ENCODE results near the gene IGHMBP2.

IGHMBP2 gene

DNA sequence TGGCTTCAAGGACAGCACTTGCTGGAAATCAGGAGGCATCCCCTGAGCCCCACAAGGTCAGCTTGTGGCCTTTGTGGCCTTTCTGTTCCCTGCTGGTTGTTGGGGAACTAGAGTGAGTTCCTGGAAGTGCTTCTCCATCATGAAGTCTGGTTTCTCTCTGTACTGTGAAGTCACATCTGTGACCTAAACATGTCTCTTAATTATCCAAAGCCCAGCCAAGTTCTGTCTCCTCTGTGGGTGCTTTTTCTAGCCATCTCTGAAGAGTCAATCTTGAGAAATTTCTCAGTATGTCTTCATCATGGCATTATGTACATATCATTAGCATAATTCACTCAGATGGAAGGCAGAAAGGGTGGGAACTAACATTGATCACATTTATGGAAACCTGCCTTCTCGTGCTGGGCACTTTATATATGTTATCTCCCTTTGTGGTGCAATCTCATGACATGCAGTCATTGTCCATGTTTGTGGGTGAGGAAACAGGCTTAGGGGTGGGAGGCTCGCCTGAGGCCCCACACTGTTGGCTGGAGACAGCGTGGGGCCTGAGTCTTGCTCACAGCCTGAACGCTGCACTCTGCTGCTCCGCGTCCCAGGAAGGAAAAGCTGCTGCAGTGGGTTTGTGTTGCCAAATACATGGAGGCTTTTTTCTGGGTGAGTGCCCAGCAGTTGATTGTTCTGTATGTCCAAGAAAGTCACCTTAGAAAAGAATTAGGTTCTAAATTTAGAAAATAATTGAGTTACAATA lies 24.6 kb downstream of the IGHMBP2 start:
- DNase-seq = no peak

DNA sequence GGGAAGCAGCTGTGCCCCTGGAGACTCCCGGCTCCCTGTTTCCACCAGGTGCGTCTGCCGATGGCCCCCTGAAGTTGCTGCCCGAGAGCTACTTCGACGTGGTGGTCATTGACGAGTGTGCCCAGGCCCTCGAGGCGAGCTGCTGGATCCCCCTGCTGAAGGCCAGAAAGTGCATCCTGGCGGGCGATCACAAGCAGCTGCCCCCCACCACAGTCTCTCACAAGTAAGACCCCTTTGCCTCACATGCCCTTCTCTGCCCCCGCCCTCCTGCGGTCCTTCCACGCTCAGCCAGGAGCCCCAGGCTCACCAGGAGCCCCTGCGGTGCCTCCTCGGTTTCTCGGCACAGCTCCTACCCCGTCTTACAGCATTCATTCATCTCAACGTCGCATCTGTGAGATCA lies 25.4 kb downstream of the IGHMBP2 start:
- DNase-seq = no peak

DNA sequence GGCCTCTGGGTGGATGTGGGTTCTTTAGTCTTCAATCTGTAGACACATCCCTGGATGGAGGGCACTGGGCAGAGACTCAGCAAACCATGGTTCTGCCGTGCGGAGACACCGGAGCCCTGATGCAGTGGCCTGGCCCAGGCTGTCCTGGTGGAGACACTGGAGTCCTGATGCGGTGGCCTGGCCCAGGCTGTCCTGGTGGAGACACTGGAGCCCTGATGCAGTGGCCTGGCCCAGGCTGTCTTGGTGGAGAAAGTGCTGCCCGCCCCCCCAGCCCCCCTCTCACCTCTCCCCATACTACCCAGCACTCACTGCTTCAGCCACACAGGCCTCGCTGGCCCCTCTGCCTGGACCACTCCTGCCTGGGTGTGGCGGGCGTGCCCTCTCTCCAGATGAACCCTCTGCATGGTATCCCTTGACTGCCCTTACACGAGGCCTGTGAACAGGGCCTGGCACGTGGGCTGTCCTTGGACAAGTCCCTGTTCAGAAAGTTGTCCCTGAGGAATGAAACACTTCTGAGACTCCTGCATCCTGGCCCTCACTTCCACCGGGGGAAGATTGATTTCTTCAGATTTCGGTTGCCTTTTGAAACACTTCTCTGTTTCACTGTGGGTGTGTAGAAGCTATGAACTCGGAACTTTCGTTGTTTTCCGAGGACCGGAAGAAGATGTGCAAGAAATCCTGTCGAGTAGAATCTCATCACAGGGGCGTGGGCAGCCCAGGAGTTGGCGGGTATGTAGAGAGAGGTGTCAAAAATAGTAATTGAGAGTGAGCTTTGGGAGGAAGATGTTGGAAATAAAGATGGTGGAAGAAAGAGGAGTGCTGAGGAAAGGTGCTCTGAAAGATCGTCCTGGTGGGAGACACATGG lies 26.2 kb downstream of the IGHMBP2 start:
- no peak for DNase-seq

DNA sequence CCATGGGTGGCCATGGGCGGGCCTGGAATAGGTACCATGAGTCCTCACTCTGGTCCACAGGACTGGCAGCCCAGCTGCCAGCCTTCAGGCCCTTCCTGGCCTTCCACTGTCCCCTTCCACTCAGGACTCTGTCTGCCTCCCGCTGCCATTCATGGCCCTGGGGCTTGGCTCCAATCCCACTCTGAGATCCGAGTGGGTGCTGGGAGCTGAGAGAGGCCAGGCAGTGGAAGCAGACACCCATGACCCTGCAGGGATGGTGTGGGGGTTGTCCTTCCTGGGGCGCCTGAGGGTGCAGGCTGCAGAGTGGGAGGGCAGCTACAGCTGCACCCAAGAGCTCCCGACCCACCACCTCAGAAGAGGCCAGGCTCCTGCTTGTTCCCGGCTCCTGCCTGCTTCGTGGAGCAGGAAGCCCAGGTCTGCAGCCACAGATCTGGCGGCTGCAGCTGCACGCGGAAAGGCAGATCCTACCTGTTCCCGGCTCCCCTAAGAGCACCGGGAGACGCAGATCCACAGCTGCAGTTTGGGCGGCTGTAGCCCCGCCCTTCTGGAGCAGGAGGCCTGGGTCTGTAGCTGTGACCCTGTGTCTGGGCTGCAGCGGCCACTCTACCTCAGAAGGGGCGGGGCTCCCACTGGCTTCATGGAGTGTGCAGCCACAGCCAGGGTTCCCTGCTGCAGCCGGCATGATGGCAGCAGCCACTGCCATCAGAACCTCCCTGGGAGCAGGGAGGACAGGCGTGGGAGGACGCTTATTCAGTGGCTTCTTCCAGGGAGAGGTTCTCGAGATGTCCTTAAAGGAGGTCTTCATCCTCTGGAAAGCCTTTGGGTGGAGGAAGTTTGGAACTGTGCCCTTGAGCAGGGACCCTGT lies 27.5 kb downstream of the IGHMBP2 start:
- DNase-seq = no peak

DNA sequence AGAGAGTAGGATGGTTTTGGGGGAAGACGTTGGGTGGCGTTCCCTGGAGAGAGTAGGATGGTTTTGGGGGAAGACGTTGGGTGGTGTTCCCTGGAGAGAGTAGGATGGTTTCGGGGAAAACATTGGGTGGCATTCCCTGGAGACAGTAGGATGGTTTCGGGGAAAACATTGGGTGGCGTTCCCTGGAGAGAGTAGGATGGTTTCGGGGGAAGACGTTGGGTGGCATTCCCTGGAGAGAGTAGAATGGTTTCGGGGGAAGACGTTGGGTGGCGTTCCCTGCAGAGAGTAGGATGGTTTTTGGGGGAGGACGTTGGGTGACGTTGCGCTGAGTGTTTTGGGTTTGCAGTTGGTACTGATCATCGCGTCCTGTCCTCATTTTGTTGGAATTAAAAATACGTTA lies 28.2 kb downstream of the IGHMBP2 start:
- DNase-seq = no peak

DNA sequence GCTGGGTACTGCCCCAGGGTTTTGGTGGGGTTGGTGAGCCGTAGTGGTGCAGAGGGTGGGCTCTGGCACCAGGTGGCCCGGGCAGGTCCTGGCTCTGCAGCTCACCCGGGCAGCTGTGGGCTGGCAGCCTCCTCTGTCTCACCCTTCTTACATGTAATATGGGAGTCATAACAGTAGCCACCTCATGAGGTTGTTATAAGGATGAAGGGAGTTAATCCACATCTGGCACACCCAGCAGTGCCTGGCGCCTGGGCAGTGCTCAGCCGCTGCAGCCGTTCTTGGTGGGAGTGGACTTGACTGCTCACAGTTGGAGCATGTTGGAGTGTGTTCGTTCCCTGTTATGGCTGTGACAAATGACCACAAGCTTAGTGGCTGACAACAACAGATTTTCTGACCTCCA lies 28.7 kb downstream of the IGHMBP2 start:
- no peak for DNase-seq

DNA sequence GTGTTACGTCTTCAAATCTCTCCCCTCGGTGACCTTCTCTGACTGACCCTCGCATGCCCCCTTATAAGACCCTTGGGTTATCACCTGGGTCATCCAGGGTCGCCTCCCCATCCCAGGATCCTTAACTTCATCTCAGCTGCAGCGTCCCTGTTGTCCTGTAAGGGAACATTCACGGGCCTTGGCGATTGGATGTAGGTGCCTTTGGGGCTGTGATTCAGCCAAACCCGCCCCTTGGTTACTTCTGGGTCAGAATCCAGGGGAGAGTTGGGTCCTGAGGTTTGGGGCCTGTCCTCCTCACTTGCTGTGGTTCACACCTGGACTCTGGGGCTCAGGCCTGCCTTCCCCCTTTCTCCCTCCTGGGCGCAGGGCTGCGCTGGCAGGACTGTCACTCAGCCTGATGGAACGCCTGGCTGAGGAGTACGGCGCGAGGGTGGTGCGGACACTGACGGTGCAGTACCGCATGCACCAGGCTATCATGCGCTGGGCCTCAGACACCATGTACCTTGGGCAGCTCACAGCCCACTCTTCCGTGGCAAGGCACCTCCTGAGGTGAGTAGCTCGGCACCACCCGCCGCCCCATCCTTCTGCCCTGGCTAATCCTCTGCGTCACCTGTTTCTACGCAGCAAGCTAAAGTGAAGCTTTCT lies 29.4 kb downstream of the IGHMBP2 start:
- no peak for DNase-seq

DNA sequence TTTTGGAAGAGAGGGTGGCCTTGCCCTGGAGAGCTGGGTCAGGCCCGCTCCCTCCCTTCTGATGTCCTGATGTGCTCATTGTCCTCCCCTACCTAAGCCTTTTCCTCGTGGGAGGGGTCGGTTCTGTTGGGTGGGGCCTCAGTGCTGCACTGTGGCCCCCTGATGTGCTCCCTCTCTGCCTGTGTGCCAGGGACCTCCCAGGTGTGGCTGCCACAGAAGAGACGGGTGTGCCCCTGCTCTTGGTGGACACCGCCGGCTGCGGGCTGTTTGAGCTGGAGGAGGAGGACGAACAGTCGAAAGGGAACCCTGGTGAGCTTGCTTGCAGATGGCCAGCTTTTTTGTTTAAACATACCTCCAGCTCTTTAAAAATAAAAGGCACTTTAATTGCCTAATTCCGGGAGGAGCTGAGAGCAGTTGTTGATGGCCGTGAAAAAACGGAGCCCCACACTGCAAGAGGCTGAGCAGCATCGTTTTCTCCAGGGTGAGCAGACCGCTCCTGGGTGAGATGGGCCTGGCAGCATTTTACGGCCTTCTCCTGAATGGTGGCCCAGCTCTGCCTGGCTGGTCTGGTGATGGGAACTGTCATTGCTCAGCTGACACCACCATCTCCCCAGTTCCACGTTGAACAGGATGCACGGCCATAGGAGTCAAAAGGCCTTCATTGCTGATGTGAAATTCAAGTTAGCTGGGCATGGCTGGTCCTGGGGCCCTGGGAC lies 30.1 kb downstream of the IGHMBP2 start:
- DNase-seq = no peak

- DNase-seq = no peak
Measured at GRCh38 chr11:68934321-68934645, 30.6 kb downstream of the IGHMBP2 start.

GRCh38 chr11:68934666-68935065 lies 31.0 kb downstream of the IGHMBP2 start:
- no peak for DNase-seq

GRCh38 chr11:68935066-68935465 lies 31.4 kb downstream of the IGHMBP2 start:
- no peak for DNase-seq

DNA sequence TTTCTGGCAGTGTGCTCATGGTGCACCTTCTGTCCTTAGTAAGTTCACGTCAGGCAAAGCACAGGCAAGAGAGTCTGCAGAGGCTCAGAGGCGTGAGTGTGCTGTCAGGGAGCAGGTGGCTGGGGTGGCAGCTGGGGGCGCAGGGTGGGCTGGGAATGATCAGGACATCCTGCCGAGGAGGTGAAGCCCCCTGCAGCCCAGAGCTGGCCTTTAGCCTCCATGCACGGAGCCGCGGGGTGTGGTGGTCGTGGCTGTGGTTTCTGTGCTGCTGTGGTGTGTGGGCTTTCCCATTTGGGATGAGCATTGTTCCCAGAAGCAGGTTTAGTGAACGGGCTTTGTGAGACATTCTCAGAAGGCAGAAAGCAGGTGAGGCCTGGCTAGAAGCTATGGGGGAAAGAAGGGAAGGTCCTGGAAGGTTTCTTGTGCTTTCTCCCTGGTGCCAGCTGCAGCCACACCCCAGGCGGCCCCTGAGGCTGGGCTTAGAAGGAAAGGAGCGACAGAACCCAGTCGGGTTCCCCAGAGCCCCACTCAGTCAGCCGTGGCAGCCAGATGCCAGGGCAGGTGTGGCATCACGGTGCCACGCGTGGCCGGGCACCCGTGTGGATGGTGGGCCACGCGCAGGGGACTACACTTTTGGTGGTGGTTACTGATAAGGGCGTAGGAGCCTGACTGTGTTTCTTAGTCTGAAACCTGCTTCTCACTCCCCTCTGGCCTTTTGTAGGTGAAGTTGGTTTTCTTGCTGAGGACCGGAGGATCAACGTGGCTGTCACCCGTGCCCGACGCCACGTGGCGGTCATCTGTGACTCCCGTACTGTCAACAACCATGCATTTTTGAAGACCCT lies 32.0 kb downstream of the IGHMBP2 start:
- DNase-seq = no peak

GRCh38 chr11:68936358-68936636 lies 32.6 kb downstream of the IGHMBP2 start:
- DNase-seq = no peak

DNA sequence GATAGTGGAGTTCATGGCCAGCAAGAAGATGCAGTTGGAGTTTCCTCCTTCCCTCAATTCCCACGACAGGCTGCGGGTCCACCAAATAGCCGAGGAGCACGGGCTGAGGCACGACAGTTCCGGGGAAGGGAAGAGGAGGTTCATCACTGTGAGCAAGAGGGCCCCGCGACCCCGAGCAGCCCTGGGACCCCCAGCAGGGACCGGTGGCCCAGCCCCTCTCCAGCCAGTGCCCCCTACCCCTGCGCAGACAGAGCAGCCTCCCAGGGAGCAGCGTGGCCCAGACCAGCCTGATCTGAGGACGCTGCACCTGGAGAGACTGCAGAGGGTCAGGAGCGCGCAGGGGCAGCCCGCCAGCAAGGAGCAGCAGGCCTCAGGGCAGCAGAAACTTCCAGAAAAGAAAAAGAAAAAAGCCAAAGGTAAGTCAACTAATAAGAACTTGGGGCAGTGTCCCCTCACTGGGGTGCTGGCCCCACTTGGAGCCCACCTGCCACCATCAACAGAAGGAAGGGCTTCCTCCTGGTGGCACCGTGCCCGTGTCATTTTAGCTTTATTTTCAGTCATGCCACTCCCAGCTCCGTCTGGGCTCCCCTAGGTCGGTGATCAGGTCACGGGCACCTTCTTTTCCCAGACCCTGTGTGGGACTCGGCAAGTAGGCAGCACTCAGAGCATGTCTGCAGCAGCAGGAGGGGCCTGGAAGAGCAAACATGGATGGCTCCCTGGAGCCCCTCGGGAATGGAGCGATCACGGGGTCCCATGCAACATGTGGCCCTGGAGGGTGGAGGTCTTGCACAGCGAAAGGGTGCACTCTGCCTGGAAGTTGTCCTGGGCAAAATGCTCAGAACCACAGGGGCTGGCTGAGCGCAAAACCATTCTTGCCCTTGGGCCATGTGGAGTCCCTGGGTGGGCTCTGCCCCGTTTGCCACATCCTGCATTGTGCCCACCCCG lies 33.3 kb downstream of the IGHMBP2 start:
- no peak for DNase-seq

DNA sequence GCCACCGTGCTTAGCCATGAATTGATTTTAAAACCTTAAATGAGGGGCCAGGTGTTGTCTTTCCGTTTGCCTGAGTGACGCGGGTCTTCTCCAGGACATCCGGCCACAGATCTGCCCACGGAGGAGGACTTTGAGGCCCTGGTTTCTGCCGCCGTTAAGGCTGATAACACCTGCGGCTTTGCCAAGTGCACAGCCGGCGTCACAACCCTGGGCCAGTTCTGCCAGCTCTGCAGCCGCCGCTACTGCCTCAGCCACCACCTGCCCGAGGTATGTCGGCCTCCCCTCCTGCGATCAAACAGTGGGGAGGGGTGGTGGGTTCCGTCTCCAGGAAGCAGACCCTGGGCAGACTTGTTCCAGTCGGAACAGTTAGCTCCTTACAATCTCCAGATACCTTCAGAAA lies 34.4 kb downstream of the IGHMBP2 start:
- DNase-seq = no peak

- no peak for DNase-seq
Measured at GRCh38 chr11:68938816-68939582, 35.3 kb downstream of the IGHMBP2 start.

DNA sequence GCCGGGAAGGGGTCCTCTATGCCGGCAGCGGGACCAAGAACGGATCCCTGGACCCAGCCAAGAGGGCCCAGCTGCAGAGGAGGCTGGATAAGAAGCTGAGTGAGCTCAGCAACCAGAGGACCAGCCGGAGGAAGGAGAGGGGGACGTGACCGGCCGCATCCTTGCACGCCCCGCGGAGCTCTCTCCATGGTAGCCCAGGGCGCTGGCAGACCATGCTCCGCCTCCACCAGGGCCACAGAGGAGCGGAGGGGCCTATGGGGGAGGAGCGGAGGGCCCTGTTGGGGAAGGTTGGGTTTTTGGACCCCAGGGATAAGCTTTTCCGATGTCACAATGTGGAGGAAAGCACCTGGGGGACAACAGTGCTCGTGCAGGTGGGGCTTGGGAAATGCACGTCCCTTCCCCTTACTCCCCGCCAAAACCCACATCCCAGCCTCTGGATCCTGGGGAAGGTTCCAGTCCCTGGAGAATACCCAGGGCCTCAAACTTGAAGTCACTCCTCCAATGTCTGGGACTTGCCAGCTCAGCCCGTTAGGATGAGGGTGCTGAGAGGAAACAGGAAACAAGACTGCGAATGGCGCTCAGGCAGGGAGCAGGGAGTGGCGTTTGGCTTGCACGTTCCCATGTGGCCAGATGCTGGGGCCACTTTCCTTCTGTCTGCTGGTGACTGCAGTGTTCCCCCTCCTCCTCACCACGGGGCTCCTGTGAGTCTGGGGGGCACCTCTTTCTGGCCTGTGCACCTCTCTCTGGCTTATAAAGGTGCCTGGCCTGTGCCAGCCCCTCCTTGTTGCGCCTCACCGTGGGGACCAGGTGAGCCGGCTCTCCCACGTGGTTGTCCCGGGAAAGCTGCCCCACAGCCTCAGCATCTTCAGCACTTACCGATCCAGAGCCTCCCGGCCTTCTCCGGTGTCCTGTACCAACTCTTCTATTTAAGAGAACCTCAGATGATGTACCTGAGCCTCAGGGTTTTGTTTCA lies 36.2 kb downstream of the IGHMBP2 start:
- DNase-seq = no peak

- no peak for DNase-seq
Measured at GRCh38 chr11:68940651-68941323, 37.1 kb downstream of the IGHMBP2 start.
